Coronary artery (tissue), 2 donors: Measurements from ENCODE around the gene R3HDM2.

Experiments used
- DNase-seq: peaks from one replicate; pipeline ENCODE4 v3.0.0-alpha.2; 2017; ENCODE audit warnings: low spot score
- H3K27ac ChIP-seq, 2 donors: fragments of 200-600 bp; sonication (generic); one replicate each; pipeline ENCODE4 v1.5.1; 2016 to 2019
- H3K4me3 ChIP-seq: fragments of 200-600 bp; sonication (generic); 2 replicates; pipeline ENCODE4 v1.5.1; 2016; ENCODE audit warnings: mild to moderate bottlenecking, moderate library complexity
- TF ChIP-seq, protein P1 (sequence below): fragments of 200-600 bp; sonication (generic); IDR thresholded peaks from one replicate; pipeline ENCODE4 v1.5.1; 2019; ENCODE audit warnings: antibody characterized with exemption

The R3HDM2 gene

DNA sequence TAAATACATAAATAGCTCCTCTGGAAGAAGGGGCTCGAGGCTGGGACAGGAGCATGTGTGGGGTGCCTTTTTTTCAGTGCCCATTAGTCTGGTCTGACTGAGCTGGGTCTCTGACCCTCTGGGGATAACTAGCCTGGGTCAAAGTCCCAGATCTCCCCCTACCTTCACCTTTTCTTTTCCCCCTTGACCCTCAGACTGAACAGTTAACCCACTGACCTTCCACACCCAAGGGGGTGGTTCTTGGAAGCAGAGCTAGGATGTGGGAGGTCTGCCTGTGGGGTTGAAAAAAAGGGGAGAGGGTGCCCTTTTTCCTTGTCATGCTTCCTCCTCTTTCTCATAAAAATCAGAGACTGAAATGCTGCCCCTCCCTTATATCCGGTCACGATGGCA, 27.8 kb upstream of the R3HDM2 start:
- DNase-seq, result no peak
- TF ChIP-seq, protein P1, sequence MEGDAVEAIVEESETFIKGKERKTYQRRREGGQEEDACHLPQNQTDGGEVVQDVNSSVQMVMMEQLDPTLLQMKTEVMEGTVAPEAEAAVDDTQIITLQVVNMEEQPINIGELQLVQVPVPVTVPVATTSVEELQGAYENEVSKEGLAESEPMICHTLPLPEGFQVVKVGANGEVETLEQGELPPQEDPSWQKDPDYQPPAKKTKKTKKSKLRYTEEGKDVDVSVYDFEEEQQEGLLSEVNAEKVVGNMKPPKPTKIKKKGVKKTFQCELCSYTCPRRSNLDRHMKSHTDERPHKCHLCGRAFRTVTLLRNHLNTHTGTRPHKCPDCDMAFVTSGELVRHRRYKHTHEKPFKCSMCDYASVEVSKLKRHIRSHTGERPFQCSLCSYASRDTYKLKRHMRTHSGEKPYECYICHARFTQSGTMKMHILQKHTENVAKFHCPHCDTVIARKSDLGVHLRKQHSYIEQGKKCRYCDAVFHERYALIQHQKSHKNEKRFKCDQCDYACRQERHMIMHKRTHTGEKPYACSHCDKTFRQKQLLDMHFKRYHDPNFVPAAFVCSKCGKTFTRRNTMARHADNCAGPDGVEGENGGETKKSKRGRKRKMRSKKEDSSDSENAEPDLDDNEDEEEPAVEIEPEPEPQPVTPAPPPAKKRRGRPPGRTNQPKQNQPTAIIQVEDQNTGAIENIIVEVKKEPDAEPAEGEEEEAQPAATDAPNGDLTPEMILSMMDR, result no peak
- H3K27ac ChIP-seq, result peak overlapping the region; percentile 49 to 87
- H3K4me3 ChIP-seq, result peak overlapping the region; percentile 93

DNA sequence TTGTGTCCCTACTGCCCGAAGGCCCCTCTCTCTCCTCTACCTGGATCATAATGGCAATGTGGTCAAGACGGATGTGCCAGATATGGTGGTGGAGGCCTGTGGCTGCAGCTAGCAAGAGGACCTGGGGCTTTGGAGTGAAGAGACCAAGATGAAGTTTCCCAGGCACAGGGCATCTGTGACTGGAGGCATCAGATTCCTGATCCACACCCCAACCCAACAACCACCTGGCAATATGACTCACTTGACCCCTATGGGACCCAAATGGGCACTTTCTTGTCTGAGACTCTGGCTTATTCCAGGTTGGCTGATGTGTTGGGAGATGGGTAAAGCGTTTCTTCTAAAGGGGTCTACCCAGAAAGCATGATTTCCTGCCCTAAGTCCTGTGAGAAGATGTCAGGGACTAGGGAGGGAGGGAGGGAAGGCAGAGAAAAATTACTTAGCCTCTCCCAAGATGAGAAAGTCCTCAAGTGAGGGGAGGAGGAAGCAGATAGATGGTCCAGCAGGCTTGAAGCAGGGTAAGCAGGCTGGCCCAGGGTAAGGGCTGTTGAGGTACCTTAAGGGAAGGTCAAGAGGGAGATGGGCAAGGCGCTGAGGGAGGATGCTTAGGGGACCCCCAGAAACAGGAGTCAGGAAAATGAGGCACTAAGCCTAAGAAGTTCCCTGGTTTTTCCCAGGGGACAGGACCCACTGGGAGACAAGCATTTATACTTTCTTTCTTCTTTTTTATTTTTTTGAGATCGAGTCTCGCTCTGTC, 26.1 kb upstream of the R3HDM2 start:
- no peak overlapping the region for H3K27ac ChIP-seq
- TF ChIP-seq, protein P1, result no peak

DNA sequence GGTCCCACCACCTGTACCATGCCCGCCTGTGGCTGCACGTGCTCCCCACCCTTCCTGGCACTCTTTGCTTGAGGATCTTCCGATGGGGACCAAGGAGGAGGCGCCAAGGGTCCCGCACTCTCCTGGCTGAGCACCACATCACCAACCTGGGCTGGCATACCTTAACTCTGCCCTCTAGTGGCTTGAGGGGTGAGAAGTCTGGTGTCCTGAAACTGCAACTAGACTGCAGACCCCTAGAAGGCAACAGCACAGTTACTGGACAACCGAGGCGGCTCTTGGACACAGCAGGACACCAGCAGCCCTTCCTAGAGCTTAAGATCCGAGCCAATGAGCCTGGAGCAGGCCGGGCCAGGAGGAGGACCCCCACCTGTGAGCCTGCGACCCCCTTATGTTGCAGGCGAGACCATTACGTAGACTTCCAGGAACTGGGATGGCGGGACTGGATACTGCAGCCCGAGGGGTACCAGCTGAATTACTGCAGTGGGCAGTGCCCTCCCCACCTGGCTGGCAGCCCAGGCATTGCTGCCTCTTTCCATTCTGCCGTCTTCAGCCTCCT, 25.4 kb upstream of the R3HDM2 start:
- no peak for DNase-seq
- Histone ChIP-seq H3K4me3 (no peak overlapping the region), H3K27ac (no peak overlapping the region)
- TF ChIP-seq, protein P1, result no peak

More for the DNA sequence above, 26.1 kb upstream of the R3HDM2 start:
- no peak for DNase-seq
- no peak overlapping the region for H3K4me3 ChIP-seq

DNA sequence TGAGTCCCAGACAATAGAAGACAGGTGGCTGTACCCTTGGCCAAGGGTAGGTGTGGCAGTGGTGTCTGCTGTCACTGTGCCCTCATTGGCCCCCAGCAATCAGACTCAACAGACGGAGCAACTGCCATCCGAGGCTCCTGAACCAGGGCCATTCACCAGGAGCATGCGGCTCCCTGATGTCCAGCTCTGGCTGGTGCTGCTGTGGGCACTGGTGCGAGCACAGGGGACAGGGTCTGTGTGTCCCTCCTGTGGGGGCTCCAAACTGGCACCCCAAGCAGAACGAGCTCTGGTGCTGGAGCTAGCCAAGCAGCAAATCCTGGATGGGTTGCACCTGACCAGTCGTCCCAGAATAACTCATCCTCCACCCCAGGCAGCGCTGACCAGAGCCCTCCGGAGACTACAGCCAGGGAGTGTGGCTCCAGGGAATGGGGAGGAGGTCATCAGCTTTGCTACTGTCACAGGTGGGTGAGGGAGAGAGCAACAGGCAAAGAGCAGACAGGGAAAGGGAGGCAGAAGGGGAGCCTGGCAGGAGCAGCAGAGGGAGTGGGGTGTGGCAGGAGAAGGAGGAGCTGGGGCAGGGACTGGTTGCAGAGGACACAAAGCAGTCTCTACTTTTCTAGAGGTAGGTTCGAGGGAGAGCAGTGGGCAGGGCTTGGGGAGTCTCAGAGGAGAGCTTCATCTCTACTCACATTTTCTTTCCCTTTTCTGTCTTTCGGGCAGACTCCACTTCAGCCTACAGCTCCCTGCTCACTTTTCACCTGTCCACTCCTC, 24.7 kb upstream of the R3HDM2 start:
- no peak overlapping the region for H3K4me3 ChIP-seq
- TF ChIP-seq, protein P1, result no peak
- no peak overlapping the region for H3K27ac ChIP-seq
- no peak for DNase-seq

DNA sequence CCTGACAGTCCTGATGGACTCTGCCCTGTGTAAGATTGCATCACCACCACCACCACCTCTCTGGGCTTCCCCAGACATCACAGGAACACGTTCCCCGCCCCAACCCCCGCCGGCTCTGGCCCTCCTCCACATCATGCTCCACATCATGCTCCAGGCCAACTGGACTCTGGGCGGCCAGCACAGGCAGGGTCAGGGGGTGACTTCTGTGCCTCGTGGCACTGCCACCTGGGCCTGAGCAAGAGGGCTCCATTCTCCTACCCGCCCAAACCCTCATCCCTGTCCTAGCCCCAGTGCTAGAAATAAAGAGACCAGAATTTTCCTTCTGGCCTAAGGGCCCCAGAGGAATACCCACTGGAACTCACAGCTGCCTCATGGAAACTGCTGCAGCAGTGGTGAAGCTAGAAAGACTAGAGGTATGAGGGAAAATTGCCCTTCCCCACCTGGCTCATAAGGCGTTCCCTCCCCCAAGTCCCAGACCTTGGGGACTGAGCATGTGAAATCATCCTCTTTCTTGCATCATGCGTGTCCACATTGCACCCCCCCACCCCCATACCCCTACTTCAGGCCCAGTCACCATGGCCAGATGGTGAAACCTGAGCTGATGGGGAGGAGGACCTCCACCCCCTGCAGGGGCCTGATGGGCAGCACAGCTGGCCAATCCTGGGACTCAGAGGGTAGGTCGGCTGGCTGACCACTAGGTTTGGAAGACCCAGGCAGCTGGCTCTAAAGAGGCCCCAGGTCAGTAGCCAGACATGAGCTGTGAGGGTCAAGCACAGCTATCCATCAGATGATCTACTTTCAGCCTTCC, 23.9 kb upstream of the R3HDM2 start, which contains the start of gene INHBE:
Gene INHBE, plus strand, starts transcription at position 742 of the 808 bp plus-strand sequence. CDS start 230 bp downstream, outside the sequence.
- H3K4me3 ChIP-seq, result no peak within 1 kb of the TSS
- TF ChIP-seq, protein P1, result no peak
- H3K27ac ChIP-seq, result no peak within 1 kb of the TSS
- DNase-seq, result no peak

DNA sequence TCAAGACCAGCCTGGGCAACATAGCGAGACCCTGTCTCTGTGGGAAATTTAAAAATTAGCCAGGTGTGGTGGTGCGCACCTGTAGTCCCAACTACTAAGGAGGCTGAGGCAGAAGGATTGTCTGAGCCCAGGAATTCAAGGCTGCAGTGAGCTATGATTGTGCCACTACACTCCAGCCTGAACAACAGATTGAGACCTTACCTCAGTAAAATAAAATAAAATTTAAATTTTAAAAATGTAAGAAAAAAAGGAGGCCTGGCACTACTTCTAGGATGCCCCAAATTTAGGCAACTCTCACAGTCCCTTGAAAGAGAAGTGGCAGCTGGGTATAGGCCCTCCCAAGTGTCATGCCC, 23.3 kb upstream of the R3HDM2 start:
- TF ChIP-seq, protein P1, result no peak
- H3K4me3 ChIP-seq, result no peak overlapping the region
- no peak overlapping the region for H3K27ac ChIP-seq
- no peak for DNase-seq
